SIG-M5 treated with dmso at 0.1 percent for 504 hours (cell line): Measurements from ENCODE around the gene TMEM169.
"Not testable (repeated sequence)": the region's sequence is repeated elsewhere in the genome, so short reads cannot be mapped to it uniquely, and the experiment has no call there.

Experiments used
- DNase-seq: peaks from one replicate; lab custom pipeline; 2025; ENCODE audit not compliant: unreplicated experiment; lab: John Stamatoyannopoulos, UW

Gene TMEM169

GRCh38 chr2:216071111-216071851, 10.4 kb upstream of the TMEM169 start:
- no peak for DNase-seq

- no peak for DNase-seq
Measured at GRCh38 chr2:216072473-216072872, 9.2 kb upstream of the TMEM169 start.

- DNase-seq, result no peak
Measured at GRCh38 chr2:216073773-216074172, 7.9 kb upstream of the TMEM169 start.

GRCh38 chr2:216074380-216074779, 7.3 kb upstream of the TMEM169 start:
- DNase-seq, result no peak

- DNase-seq, result no peak
Measured at GRCh38 chr2:216074794-216075193, 6.9 kb upstream of the TMEM169 start.

- DNase-seq, result no peak
Measured at GRCh38 chr2:216075510-216076485, 5.9 kb upstream of the TMEM169 start.

- DNase-seq, result peak; percentile 36
Measured at GRCh38 chr2:216078776-216079175, 2.9 kb upstream of the TMEM169 start.

- not testable (repeated sequence) for DNase-seq
Measured at GRCh38 chr2:216080048-216080447, 1.7 kb upstream of the TMEM169 start.

- no peak for DNase-seq
Measured at GRCh38 chr2:216081012-216081411, 707 bp upstream of the TMEM169 start.

- no peak for DNase-seq
Measured at GRCh38 chr2:216082117-216082711, 495 bp downstream of the TMEM169 start.

- peak; percentile 83 for DNase-seq
Measured at GRCh38 chr2:216082805-216083204, 1.1 kb downstream of the TMEM169 start.

- DNase-seq, result no peak
Measured at GRCh38 chr2:216083464-216084281, 2.0 kb downstream of the TMEM169 start.

GRCh38 chr2:216084547-216084946, 2.8 kb downstream of the TMEM169 start:
- DNase-seq, result no peak

- no peak for DNase-seq
Measured at GRCh38 chr2:216086207-216086893, 4.6 kb downstream of the TMEM169 start.

GRCh38 chr2:216090369-216090786, 8.7 kb downstream of the TMEM169 start:
- peak; percentile 12 for DNase-seq

- DNase-seq, result no peak
Measured at GRCh38 chr2:216092646-216093045, 10.9 kb downstream of the TMEM169 start.

- no peak for DNase-seq
Measured at GRCh38 chr2:216094701-216095100, 13.0 kb downstream of the TMEM169 start.

- DNase-seq, result no peak
Measured at GRCh38 chr2:216098421-216099334, 17.0 kb downstream of the TMEM169 start.

GRCh38 chr2:216101109-216101508, 19.4 kb downstream of the TMEM169 start:
- DNase-seq, result no peak
